ENCODE results near the gene C6orf118.

C6orf118 gene

DNA sequence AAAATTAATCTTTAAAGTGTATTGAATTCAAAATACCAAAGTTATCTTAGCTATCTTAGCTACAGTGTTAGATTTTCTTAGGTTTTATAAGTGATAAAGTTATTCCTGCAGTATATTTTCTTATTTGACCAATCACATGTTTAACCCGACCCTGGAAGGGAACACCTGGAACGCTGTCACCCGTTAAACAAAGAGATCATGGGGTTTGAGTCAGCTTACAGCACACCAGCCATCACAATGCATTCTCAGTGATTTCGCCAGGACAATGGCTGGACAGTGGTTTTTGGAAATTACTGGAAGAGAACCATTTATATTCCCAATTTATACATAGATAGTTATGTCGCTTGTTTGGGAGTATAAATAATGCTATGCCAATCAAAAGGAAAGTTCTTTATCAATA lies 10.5 kb downstream of the C6orf118 start:
- H3K27me3 ChIP-seq (replicated peaks; ENCODE audit: insufficient read depth, low read length): no peaks in the 10 kb centered on the region
- no peaks in the 10 kb centered on the region for H3K4me1 ChIP-seq (ENCODE audit: low read length)
- H2AFZ ChIP-seq (ENCODE audit: low read length): no peak overlapping the region
- no peak for DNase-seq
- H3K27ac ChIP-seq (ENCODE audit: low read length): no peak overlapping the region
- no peaks in the 10 kb centered on the region for H3K79me2 ChIP-seq (ENCODE audit: low read length)
- H3K9ac ChIP-seq (ENCODE audit: low read length): no peak overlapping the region
- H4K20me1 ChIP-seq (ENCODE audit: insufficient read depth, low read length): no peaks in the 10 kb centered on the region
- H3K9me3 ChIP-seq (replicated peaks; ENCODE audit: insufficient read depth, low read length): no peaks in the 10 kb centered on the region
- no peaks in the 10 kb centered on the region for H3F3A ChIP-seq (ENCODE audit: insufficient read depth, low read length)
- no peak overlapping the region for H3K4me3 ChIP-seq (ENCODE audit: low read length)
- TF ChIP-seq EZH2phosphoT487 (IDR thresholded peaks at IDR 0.05; ENCODE audit: low read length): no peak
- TF ChIP-seq EZH2 (optimal IDR thresholded peaks at IDR 0.05; ENCODE audit: low read depth, low read length): no peak
- TF ChIP-seq, protein P1, sequence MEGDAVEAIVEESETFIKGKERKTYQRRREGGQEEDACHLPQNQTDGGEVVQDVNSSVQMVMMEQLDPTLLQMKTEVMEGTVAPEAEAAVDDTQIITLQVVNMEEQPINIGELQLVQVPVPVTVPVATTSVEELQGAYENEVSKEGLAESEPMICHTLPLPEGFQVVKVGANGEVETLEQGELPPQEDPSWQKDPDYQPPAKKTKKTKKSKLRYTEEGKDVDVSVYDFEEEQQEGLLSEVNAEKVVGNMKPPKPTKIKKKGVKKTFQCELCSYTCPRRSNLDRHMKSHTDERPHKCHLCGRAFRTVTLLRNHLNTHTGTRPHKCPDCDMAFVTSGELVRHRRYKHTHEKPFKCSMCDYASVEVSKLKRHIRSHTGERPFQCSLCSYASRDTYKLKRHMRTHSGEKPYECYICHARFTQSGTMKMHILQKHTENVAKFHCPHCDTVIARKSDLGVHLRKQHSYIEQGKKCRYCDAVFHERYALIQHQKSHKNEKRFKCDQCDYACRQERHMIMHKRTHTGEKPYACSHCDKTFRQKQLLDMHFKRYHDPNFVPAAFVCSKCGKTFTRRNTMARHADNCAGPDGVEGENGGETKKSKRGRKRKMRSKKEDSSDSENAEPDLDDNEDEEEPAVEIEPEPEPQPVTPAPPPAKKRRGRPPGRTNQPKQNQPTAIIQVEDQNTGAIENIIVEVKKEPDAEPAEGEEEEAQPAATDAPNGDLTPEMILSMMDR (IDR thresholded peaks at IDR 0.05; ENCODE audit: low read length): no peak
- H3K4me2 ChIP-seq (ENCODE audit: low read depth, low read length): no peak overlapping the region
- no peaks in the 10 kb centered on the region for H3K36me3 ChIP-seq (replicated peaks; ENCODE audit: insufficient read depth, low read length)
- H3K9me2 ChIP-seq (replicated peaks; ENCODE audit: insufficient read depth, low read length): no peaks in the 10 kb centered on the region

DNA sequence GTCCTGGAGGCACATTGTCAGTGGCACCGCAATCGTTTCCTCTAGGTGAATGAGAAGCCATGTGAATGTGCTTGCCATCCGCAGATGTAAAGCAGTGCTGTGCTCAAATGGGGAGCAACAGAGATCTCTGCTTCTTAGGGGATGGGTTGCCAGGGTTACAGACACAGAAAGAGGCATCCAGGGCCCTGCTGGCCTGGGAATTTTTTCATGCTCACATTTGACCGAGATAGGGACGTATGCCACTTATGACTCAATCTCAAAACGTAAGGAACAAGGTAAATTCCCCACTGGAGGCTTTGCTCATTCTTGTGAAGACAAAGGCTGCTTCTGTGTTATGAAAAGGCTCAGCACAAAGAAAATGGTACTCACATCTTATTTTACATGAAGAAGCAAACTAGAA lies 11.0 kb downstream of the C6orf118 start:
- H3K79me2 ChIP-seq (ENCODE audit: low read length): no peaks in the 10 kb centered on the region
- H3K9me2 ChIP-seq (replicated peaks; ENCODE audit: insufficient read depth, low read length): no peaks in the 10 kb centered on the region
- DNase-seq: no peak
- TF ChIP-seq, protein P1 (IDR thresholded peaks at IDR 0.05; ENCODE audit: low read length): no peak
- TF ChIP-seq EZH2 (optimal IDR thresholded peaks at IDR 0.05; ENCODE audit: low read depth, low read length) (no peak), EZH2phosphoT487 (IDR thresholded peaks at IDR 0.05; ENCODE audit: low read length) (no peak)
- H4K20me1 ChIP-seq (ENCODE audit: insufficient read depth, low read length): no peaks in the 10 kb centered on the region
- H3K9ac ChIP-seq (ENCODE audit: low read length): no peak overlapping the region
- H3K9me3 ChIP-seq (replicated peaks; ENCODE audit: insufficient read depth, low read length): no peaks in the 10 kb centered on the region
- H3K27me3 ChIP-seq (replicated peaks; ENCODE audit: insufficient read depth, low read length): no peaks in the 10 kb centered on the region
- no peak overlapping the region for H3K27ac ChIP-seq (ENCODE audit: low read length)
- no peak overlapping the region for H3K4me3 ChIP-seq (ENCODE audit: low read length)
- H3K4me2 ChIP-seq (ENCODE audit: low read depth, low read length): no peak overlapping the region
- no peaks in the 10 kb centered on the region for H3F3A ChIP-seq (ENCODE audit: insufficient read depth, low read length)
- H3K4me1 ChIP-seq (ENCODE audit: low read length): no peaks in the 10 kb centered on the region
- H3K36me3 ChIP-seq (replicated peaks; ENCODE audit: insufficient read depth, low read length): no peaks in the 10 kb centered on the region
- H2AFZ ChIP-seq (ENCODE audit: low read length): no peak overlapping the region

DNA sequence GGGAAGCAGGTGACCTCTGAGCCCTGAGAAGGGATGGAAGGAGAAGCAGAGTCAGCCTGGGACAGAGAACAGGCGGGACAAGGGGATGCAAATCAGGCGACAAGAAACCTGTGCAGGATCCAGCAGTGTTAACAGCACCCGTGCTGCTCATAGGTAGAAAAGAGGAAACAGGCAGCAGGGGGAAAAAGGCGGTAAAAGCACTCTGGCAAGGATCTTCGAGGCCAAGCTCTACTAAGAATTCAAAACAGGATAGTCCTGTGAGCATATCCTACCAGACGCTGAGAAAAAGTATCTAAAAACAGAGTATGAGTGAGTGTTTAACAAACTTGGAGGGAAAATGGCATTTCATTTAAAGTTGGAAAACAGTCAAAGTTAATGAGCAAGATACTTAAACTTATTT lies 16.7 kb downstream of the C6orf118 start:
- Histone ChIP-seq H3K4me3 (ENCODE audit: low read length) (no peak overlapping the region), H3K4me1 (ENCODE audit: low read length) (no peaks in the 10 kb centered on the region), H2AFZ (ENCODE audit: low read length) (no peak overlapping the region), H3K27ac (ENCODE audit: low read length) (no peak overlapping the region), H3K4me2 (ENCODE audit: low read depth, low read length) (no peak overlapping the region), H3K9me2 (replicated peaks; ENCODE audit: insufficient read depth, low read length) (no peaks in the 10 kb centered on the region), H3F3A (ENCODE audit: insufficient read depth, low read length) (no peaks in the 10 kb centered on the region), H3K9ac (ENCODE audit: low read length) (no peak overlapping the region), H3K27me3 (replicated peaks; ENCODE audit: insufficient read depth, low read length) (no peaks in the 10 kb centered on the region), H3K9me3 (replicated peaks; ENCODE audit: insufficient read depth, low read length) (no peaks in the 10 kb centered on the region), H3K36me3 (replicated peaks; ENCODE audit: insufficient read depth, low read length) (no peaks in the 10 kb centered on the region), H3K79me2 (ENCODE audit: low read length) (no peaks in the 10 kb centered on the region), H4K20me1 (ENCODE audit: insufficient read depth, low read length) (no peaks in the 10 kb centered on the region)
- no peak for DNase-seq
- TF ChIP-seq EZH2 (optimal IDR thresholded peaks at IDR 0.05; ENCODE audit: low read depth, low read length) (no peak), EZH2phosphoT487 (IDR thresholded peaks at IDR 0.05; ENCODE audit: low read length) (no peak)
- TF ChIP-seq, protein P1 (IDR thresholded peaks at IDR 0.05; ENCODE audit: low read length): no peak
